ENCODE results near the gene MVB12B. TPM values are rescaled to one million over a fixed set of nuclear protein-coding genes. Genes with fewer than 3 reads are reported as not detected.

Gene MVB12B
- total RNA-seq, 4 donors from 2014 or later, result 8.5 to 13.0 (median 10.5) TPM

- no peak for TF ChIP-seq CTCF (IDR thresholded peaks at IDR 0.05; ENCODE audit: low read depth)
Observed at GRCh38 chr9:126508171-126508591, 181.6 kb downstream of the MVB12B start.

GRCh38 chr9:126508928-126509327 is 182.3 kb downstream of the MVB12B start:
- no peak for TF ChIP-seq CTCF (IDR thresholded peaks at IDR 0.05; ENCODE audit: low read depth)

- no peak for TF ChIP-seq CTCF (IDR thresholded peaks at IDR 0.05; ENCODE audit: low read depth)
Observed at GRCh38 chr9:126509718-126510117, 183.1 kb downstream of the MVB12B start.

GRCh38 chr9:126510564-126510963 is 183.9 kb downstream of the MVB12B start:
- TF ChIP-seq CTCF (IDR thresholded peaks at IDR 0.05; ENCODE audit: low read depth), result no peak

- no peak for TF ChIP-seq CTCF (IDR thresholded peaks at IDR 0.05; ENCODE audit: low read depth)
Observed at GRCh38 chr9:126511411-126511810, 184.8 kb downstream of the MVB12B start.

GRCh38 chr9:126513159-126514036 is 186.8 kb downstream of the MVB12B start:
- no peak for TF ChIP-seq CTCF (IDR thresholded peaks at IDR 0.05; ENCODE audit: low read depth)

GRCh38 chr9:126514037-126514821 is 187.6 kb downstream of the MVB12B start:
- no peak for TF ChIP-seq CTCF (IDR thresholded peaks at IDR 0.05; ENCODE audit: low read depth)
